Bronchial epithelial cell (primary cell): ENCODE results near the gene TLE5. TPM values are rescaled to one million over a fixed set of nuclear protein-coding genes. Genes with fewer than 3 reads are reported as not detected.

Source experiments
- DNase-seq: peaks from one replicate; pipeline ENCODE4 v3.0.0-alpha.2; 2010; ENCODE audit warnings: low read depth
- FAIRE-seq: peaks from 2 replicates; lab custom pipeline; 2011; peaks lifted over from hg19 to GRCh38; lab: Jason Lieb, UNC
- H3K27me3 ChIP-seq: 2 replicates; pipeline ENCODE4 v1.5.1; 2011; ENCODE audit warnings: low read length; ENCODE audit not compliant: control insufficient read depth, insufficient read depth
- H3K36me3 ChIP-seq: 2 replicates; pipeline ENCODE4 v1.5.1; 2011; ENCODE audit warnings: low read length; ENCODE audit not compliant: control insufficient read depth, insufficient read depth
- H3K4me3 ChIP-seq: 2 replicates; pipeline ENCODE4 v1.5.1; 2011; ENCODE audit warnings: mild to moderate bottlenecking, low read depth, low read length, control low read depth
- total RNA-seq: library from RNA; depleted of rRNA; stranded (reverse); fragments of >200 nt; gene quantifications from 2 replicates; pipeline ENCODE4 v1.2.1, GENCODE V29; 2014
- TF ChIP-seq, protein P1 (sequence below): IDR thresholded peaks from 2 replicates; pipeline ENCODE4 v1.5.1; 2011; ENCODE audit warnings: mild to moderate bottlenecking, moderate library complexity, low read length, control low read depth, inconsistent platforms; ENCODE audit not compliant: insufficient read depth, severe bottlenecking

Gene TLE5
- total RNA-seq, 1 donor from 2014 or later, result 144 TPM

DNA sequence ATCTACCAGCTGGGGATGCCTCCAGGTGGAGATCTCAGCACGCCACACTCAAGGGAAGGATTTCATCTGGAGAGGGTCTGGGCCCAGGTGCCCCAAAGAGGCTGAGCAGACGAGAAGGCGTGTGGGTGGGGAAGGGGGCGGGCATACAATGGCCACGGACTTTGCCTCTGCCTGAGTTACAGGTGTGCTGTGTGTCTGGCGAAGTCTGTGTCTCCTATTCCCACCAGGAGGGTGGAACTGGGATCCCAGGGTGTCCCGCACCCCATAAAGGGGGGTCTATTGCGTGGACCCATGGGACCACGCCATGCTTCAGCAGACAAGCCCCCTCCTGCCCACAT is 36.8 kb downstream of the TLE5 start:
- Histone ChIP-seq H3K4me3 (no peak overlapping the region), H3K36me3 (no peaks in the 10 kb centered on the region), H3K27me3 (peaks cover 11% of the 10 kb centered on the region)
- DNase-seq, result no peak
- no peak for FAIRE-seq
- TF ChIP-seq, protein P1, sequence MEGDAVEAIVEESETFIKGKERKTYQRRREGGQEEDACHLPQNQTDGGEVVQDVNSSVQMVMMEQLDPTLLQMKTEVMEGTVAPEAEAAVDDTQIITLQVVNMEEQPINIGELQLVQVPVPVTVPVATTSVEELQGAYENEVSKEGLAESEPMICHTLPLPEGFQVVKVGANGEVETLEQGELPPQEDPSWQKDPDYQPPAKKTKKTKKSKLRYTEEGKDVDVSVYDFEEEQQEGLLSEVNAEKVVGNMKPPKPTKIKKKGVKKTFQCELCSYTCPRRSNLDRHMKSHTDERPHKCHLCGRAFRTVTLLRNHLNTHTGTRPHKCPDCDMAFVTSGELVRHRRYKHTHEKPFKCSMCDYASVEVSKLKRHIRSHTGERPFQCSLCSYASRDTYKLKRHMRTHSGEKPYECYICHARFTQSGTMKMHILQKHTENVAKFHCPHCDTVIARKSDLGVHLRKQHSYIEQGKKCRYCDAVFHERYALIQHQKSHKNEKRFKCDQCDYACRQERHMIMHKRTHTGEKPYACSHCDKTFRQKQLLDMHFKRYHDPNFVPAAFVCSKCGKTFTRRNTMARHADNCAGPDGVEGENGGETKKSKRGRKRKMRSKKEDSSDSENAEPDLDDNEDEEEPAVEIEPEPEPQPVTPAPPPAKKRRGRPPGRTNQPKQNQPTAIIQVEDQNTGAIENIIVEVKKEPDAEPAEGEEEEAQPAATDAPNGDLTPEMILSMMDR, result no peak

DNA sequence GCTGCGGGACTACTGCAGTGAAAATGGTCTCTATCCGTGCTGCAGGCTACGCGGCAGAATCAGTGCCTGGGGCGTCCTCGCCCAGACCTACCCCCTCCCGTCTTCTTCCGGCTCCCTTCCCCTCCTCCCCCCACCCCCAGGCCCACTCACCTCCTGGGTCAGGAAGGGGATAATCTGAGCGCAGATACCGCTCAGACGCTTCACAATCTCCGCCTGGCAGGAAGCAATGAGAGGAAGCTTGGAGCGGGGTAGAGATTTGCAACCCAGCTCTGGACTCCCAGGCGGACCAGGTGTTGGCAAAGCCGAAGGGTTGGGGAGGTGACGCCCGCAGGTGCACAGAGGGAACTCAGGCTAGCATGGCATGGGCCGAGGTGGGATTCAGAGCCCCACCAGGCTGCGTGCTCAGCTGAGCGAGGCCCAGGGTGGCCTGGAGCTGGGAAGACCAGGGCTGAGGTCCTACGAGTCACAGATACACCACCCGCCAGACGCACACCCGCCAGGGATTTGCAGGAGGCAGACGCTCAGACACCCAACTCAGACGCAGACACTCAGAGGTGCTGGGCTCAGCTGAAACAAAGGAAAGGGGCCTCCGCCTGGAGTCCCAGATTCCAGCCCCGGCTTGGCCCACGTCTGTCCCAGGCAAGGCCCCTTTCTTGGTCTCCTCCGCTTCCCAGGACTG is 37.3 kb downstream of the TLE5 start:
- DNase-seq (no peak), FAIRE-seq (no peak)
- H3K27me3 ChIP-seq, result peaks cover 9% of the 10 kb centered on the region
- TF ChIP-seq, protein P1, result no peak
- H3K36me3 ChIP-seq, result no peaks in the 10 kb centered on the region
- H3K4me3 ChIP-seq, result no peak overlapping the region

DNA sequence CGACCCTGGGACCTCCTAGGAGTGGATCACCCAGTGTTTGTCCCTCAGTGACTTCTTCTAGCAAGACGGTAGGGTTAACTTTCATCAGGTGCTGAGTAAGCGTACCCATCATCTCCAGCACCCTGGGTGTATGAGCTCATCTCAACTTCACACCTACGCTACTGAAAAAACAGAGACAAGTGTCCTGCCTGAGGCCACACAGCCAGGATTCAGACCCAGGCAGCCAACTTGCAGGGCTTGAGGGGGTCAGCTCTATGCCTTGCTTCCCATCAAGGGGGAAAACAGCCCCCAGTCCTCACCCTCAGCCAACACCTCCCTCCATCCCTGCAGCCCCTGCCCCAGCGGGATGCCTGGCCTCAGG is 37.8 kb downstream of the TLE5 start:
- TF ChIP-seq, protein P1, result no peak
- Histone ChIP-seq H3K36me3 (no peaks in the 10 kb centered on the region), H3K4me3 (no peak overlapping the region), H3K27me3 (peaks cover 6% of the 10 kb centered on the region)
- DNase-seq, result peak; percentile 8
- no peak for FAIRE-seq

DNA sequence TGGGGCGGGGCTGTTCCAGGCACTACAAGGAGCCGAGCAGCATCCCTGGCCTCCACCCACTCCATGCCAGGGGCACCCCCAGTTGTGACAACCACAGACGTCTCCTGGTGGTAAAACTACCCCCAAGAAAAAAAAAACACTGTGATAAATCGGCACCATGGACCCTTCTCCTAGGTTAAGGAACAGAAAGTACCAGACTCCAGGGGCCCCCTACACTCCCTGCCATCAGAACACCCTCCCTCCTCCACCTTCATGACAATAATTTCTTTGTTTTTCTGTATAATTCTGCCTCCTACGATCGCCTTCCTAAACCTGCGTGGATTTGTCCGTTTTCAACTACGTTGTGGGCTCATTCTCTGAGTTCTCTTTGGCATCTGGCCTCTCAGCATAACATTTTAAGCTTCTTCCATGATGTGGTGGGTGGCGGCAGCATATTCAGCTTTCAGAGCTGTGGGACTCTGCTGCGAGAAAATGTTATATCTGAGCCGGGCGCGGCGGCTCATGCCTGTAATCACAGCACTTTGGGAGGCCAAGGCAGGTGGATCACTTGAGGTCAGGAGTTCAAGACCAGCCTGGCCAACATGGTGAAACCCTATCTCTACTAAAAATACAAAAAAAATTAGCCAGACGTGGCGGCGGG is 41.9 kb downstream of the TLE5 start:
- no peak overlapping the region for H3K4me3 ChIP-seq
- no peaks in the 10 kb centered on the region for H3K27me3 ChIP-seq
- H3K36me3 ChIP-seq, result no peaks in the 10 kb centered on the region
- no peak for DNase-seq
- TF ChIP-seq, protein P1, result no peak
- no peak for FAIRE-seq

DNA sequence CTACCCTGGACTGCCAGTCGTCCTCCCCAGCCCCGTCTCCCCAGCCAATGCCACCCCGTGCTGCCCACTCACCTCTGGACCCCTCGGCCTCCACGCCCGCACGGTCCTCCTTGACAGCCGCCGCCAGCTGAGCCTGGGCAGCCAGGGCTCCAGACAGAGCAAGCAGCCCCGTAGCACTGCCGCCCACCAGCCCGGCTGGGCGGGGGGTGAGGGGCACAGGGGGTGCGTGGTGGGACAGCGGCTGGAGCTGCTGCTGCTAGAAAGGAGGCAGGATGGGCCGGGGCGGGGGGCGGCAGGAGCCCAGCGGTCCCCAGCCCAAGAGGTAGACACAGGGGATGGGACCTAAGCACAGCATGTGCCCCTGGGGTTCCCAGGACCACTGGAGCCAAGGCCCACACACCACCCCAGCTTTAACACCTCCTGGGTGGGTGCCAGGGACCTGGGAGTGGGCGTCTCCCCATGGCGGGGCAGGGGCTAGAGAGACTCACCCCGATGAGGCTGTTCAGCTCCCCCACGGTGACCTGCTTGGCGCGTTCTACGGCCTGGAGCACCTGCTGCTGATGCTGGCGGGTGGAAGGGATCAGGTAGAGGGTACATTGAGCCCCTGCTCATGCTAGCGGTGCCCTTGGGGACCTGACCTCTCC is 43.0 kb downstream of the TLE5 start:
- TF ChIP-seq, protein P1, result no peak
- Histone ChIP-seq H3K4me3 (no peak overlapping the region), H3K27me3 (no peaks in the 10 kb centered on the region), H3K36me3 (no peaks in the 10 kb centered on the region)
- DNase-seq (no peak), FAIRE-seq (no peak)
